T-helper 2 cell treated with Interferon-gamma antibody and Interleukin-4, amounts not matched to agents 100 ng/mL and 5 ng/mL, for 36 hours (primary cell): ENCODE measurements around the gene CLIC3. TPM values are rescaled to one million over a fixed set of nuclear protein-coding genes. Genes with fewer than 3 reads are reported as not detected.

Experiments used
- intact Hi-C: fragments of 100-400 bp; cut with micrococcal nuclease; formaldehyde crosslinking; loops from one replicate; pipeline ENCODE4 v1.15.1; 2023
- total RNA-seq: library from RNA; stranded (reverse); gene quantifications from 2 replicates; pipeline ENCODE4 v1.2.3, GENCODE V29; 2022

Gene CLIC3
- total RNA-seq, 1 donor from 2014 or later = 0.91 TPM

DNA sequence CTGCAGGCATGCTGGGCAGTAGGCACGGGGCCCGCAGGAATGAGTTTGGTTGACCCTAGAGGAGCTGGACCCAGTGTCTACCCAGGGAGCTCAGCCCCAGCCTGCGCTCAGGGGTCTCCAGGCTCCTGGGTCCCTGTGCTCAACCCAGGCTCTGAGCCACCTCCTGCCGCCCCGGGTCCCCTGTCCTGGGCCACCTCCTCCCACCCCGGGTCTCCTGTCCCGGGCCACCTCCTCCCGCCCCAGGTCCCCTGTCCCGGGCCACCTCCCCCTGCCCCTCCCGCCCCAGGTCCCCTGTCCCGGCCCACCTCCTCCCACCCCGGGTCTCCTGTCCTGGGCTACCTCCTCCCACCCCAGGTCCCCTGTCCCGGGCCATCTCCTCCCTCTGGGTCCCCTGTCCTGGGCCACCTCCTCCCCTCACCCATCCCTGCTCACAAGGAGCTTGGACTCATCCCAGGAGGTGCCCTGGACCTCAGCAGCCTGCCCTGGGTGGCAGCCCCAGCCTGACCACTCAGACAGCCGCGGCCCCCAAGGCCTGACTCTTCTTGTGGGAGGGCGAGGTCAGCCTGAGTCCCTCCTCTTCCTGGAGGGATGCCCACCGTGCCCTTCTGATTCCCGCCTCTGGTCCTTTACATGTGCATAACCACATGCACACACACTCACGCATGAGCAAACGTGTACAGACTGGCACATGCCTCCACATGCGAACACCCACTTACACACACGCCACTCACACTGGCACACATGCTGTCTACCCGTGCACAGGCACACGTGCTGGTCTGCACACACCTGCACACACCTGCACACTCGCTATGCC, 41.9 kb downstream of the CLIC3 start:
- intact Hi-C loops = no loop called here

DNA sequence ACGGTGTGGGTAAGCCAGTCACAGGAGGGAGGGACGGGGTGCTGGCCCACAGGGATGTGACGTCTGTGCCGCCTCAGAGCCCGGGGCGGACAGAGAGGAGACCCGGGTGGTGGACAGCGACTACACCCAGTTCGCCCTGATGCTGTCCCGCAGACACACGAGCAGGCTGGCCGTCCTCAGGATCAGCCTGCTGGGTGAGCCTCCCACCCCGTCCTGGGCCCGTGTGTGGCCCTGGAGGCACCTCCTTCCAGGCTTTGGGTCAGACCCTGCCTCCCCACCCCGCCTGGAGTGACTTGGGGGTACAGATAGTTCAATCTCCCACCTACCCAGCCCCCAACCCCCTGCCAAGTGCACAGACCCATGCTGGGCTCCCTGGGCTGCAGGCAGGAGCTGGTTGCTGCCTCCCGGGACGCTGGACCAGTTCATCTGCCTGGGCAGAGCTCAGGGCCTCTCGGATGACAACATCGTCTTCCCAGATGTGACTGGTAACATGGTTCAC, 42.5 kb downstream of the CLIC3 start:
- intact Hi-C loops = no loop called here

DNA sequence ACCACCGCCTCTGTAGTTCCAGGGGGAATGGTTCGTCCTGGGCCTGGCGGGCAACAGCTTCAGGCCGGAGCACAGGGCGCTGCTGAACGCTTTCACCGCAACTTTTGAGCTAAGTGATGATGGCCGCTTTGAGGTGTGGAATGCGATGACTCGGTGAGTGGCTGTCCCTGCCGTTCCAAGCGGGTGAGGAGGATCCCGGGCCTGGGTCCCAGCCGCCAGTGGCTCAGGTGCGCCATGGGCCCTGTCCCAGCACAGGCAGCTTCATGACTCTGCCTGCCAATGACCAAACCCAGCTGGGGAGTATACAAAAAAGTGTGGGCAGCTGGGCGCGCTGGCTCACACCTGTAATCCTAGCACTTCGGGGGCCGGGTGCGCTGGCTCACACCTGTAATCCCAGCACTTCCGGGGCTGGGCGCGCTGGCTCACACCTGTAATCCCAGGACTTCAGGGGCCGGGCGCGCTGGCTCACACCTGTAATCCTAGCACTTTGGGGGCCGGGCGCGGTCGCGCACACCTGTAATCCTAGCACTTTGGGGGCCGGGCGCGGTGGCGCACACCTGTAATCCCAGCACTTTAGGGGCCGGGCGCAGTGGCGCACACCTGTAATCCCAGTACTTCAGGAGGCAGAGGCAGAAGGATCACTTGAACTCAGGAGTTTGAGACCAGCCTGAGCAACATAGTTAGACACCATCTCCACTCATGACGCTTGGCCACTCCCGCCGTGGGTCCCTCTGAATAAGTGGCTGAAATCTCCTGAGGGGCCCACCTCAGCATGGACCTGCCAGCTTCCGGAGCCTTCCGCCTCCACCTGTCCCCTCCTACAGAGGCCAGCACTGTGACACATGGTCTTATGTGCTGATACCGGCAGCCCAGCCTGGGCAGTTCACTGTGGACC, 43.2 kb downstream of the CLIC3 start:
- intact Hi-C loops = no loop called here

DNA sequence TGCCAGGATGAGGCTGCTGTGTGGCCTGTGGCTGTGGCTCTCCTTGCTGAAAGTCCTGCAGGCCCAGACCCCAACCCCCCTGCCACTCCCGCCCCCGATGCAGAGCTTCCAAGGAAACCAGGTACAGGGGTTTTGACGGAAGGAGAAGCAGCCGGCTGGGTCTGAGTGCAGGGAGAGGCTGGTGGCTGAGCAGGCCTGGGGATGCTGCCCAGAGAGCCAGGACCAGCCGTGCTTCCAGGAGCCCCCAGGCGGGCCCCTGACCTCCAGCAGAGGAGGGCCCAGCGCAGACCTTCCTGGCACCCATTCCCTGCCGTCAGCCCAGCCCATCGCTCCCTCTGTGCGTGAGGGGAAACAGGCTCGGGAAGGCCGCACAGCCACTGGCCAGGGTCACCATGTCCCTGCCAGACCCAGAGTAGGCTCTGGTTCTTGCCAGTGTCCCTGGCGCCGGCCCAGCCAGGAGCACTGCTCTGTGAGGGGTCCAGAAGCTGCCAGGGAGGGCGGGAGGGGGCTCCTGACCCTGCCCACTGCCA, 44.0 kb downstream of the CLIC3 start:
- intact Hi-C loops = no loop called here

DNA sequence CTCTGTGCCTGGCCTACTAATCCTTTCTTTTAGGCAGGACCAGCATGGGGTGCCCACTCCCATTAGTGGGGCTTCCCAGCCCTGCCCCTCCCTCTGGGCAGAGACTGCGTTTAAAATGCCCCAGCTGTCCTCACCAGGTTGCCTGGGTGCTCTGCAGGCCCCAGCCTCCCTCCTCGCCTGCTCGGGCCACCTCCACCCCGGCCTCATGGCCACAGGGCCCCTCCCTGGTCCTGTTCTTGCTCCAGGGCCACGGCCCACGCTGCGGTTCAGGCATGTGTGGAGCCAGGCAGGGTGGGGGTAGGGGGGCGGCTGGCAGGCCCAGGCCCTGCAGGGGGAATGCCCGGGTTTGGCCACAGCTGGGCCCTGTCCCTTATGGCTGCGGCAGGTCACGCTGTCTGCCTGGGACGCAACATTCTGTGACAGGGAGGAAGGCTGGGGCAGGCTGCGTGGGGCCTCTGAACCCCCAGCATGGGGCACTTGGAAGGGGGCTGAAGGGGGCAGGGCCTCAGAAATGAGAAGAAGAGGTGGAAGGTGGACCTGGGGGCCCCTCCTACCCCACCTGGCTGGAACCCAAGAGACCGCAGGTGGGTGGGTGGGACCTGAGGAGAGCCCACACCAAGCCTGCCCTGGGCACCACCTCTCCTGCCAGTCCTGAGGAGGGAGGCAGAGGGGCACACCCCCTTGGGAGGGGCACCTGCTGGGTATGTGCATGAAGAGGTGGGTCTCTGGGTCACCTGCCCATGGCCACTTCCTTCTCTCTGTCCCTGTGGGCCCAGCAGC, 44.6 kb downstream of the CLIC3 start, which contains the start of gene LCN12:
LCN12 (plus strand) TSS at position 733 of the 780 bp plus-strand sequence. CDS start 55 bp downstream, outside the sequence.
- intact Hi-C loops = loop anchor here (2.0 kb wide), 1 partner anchor 83 kb away; no protein-coding TSS in a partner anchor

DNA sequence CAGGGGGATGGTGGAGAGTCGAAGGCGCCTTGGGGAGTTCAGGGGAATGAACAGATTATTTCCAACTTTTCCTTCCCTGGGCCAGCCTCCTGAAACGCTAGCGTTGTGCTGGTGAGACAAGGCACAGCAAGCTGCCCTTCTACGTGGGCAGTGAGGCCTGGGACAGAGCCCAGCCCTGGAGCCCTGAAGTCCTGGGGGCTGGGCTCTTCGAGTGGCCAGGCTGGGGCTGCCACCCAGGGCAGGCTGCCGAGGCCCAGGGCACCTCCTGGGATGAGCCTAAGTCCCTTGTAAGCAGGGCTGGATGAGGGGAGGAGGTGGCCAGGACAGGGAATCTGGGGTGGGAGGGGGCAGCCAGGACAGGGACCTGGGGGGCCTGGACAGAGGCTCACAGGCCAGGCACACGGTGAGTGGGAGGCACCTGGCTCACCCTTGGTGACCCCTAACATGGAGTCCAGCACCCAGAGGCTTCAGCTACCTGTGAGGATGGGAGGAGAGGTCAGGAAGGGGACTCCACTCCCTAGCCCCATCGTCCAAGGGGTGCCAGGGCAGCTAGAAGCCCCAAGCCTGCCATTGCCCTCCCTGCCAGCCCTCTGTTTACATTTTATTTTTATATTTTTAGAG, 45.6 kb downstream of the CLIC3 start:
- intact Hi-C loops = loop anchor here (1.0 to 2.0 kb wide), 2 partner anchors 28 to 84 kb away; no protein-coding TSS in a partner anchor

DNA sequence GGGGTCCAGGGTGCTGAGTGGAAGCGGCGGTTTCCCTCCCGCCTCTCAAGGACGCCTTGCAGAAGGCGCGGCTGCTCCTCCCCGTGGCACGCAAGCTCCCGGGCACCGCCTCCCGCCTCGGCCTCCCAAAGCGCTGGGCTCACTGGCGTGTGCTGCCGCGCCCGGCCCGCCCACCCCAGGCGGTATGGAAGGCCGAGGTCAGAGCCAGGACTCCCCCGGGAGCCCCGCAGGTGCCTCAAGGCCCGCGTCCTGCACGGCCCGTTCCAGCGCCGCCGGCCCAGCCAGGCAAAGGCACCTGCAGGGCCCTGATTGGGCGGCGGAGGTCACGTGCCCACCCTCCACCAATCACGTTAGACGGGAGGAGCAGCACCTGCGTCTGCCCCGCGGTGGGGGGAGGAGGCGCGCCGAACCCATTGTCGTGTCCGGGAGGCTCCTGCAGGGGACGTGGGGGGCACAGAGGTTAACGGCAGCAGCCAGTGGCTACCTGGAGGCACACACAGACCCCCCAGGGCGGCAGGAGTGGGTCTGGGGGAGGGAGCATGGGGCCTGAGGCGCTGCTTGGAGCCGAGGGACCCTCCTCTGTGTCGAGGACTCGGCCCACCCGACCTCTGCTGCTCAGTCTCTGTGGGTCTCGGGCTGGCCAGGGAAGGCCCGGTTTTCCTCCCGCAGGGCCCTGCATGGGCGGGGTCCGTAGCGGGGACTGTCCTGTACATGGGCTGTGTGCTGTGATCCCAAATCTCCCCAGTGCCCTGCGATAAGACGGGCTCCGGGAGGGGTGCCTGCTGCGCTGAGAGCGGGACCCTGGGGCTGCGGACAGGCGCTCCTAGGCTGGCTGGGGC, 46.3 kb downstream of the CLIC3 start:
- intact Hi-C loops = loop anchor here (1.0 to 2.0 kb wide), 3 partner anchors 28 to 85 kb away; partner anchors contain the start of gene PAXX

DNA sequence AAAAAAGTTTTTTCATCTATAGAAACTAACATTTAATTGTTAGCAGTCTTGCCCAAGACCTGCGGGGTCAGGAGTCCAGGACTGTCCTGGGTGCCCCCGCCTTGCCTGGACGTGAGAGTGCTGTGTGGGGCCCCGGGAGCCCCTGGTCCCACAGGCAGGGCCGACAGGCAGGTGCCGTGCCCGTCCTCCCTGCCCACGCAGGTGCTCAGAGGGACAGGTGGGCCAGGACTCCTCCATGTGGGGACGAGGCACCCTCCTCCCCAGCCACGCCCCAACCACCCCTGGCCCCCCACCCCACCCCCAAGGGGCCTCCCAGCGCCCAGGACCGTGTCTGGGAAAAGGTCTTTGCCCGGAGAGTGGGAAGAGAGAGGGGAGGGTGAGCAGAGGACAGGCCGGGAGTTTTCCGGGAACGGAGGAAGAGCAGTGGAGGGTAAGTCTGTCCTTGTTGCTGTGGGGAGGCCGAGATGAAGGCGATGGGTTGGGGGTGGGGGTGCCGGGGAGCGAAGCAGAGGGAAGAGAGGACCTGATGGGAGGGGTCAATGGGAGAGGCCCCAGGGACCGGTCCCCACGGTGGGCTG, 47.0 kb downstream of the CLIC3 start:
- intact Hi-C loops = loop anchor here (1.0 kb wide), 1 partner anchor 43 kb away; the partner anchor contains the start of gene PAXX

DNA sequence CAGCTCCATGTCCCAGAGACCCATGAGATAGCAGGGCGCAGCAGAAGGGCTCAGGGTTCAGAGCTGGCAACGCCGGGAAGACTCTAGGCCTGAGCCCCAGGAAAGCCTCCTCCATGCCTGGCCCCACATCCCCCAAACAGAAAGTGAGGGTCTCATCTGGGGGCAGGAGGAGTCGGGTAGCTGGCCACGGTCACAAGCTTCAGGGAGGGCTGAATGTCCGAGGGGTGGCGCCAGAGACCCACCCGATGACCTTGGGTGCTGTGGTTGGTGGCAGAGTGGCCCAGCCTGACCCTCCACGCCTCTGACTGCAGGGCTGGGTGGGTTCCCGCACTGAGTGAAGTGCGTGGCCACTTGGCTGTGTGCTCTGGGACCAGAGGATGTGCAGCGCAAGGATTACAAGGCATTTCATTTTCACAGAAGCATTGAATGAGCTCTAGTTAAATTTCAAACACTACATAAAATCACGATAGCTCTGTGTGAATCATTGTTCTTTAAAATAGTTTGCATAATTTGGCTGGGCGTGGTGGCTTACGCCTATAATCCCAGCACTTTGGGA, 48.3 kb downstream of the CLIC3 start:
- intact Hi-C loops = no loop called here

DNA sequence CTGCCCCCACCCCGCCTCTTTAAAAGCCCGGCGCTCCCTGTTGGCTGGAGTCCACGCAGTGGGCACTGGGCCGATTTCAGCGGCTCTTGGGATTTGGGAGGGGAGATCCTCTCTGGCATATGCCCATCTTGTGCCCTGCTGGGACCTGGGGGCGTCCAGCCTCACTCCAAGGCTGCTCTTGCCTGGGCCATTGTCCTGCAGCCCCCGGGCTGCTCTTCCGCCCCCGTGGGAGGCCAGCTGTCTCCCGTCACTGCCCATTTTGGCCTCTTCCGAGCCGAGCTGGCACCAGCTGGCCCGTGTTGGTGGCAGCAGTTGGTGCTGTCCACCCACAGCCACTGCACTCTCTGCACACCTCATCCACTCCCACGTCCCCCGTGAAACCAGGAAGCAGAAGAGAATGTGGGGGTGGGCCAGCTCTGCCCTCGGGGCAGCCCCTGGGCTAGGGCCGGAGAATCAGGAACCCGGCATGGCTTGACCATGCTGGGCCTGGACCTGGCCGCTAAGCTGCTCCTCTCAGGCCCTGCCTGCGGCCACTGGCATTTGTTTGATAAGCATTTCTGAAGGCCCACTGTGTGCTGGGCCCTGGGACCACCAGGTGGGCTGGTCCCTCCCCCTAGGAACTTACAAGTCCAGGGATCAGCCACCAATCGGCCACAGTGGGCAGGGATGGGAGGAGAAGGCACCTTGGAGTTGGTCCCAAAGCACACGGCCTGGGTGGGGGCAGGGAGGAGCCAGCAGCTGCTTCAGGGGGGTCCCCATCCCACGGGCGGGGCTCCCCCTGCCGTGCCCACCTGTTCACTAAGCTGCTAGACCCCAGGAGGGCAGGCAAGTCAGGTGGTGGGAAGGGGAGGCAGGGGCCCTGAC, 49.1 kb downstream of the CLIC3 start:
- intact Hi-C loops = no loop called here

DNA sequence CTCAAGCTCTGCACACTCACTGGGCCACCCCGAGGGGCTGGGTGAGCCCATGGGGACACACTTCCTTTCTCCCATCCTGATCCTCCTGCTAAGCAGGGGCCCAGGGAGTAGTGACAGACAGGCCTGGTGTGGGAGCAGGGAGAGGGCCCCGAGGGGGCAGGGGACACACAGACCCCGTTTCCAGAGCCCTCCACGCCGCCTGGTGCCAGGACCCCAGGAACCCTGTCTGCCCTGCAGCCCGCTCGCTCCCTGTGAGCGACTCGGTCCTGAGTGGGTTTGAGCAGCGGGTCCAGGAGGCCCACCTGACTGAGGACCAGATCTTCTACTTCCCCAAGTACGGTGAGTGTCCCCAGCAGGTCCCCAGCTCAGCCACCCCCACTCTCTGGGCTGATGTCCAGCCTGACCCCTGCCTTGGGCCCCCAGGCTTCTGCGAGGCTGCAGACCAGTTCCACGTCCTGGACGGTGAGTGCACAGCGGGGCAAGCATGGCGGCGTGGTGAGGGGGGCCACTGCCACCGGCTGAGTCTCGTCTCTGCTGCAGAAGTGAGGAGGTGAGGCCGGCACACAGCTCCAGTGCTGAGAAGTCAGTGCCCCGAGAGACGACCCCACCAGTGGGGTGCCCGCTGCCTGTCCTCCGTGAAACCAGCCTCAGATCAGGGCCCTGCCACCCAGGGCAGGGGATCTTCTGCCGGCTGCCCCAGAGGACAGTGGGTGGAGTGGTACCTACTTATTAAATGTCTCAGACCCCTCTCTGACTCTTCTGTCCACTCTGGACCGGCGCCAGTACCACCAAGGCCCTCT, 49.9 kb downstream of the CLIC3 start:
- intact Hi-C loops = no loop called here

DNA sequence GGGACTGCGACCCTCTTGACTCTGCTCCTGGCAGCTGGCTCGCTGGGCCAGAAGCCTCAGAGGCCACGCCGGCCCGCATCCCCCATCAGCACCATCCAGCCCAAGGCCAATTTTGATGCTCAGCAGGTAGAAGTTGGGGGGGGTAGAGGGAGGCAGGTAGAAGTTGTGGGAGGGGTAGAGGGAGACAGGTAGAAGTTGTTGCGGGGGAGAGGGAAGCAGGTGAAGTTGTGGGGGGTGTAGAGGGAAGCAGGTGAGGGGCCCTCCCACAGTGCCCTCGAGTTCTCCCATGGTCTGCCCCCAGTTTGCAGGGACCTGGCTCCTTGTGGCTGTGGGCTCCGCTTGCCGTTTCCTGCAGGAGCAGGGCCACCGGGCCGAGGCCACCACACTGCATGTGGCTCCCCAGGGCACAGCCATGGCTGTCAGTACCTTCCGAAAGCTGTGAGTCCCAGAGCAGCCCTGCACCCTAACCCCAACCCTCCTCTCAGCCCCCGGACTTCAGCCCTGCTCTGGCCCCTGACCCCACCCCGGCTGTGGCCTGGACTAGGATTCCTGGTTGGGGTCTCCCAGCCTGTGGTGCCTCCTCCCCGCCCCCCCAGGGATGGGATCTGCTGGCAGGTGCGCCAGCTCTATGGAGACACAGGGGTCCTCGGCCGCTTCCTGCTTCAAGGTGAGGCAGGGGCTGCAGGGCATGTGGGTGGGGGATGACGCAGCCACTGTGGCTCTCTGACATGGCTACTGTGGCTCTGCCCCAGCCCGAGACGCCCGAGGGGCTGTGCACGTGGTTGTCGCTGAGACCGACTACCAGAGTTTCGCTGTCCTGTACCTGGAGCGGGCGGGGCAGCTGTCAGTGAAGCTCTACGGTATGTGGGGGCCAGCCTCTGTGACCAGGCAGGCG, 50.8 kb downstream of the CLIC3 start:
- intact Hi-C loops = loop anchor here (2.0 kb wide), 2 partner anchors 47 to 103 kb away; partner anchors contain the start of genes AJM1 and PAXX
